ENCODE data around the gene IGLL5. TPM values are rescaled to one million over a fixed set of nuclear protein-coding genes. Genes with fewer than 3 reads are reported as not detected.

IGLL5 gene
- total RNA-seq, 4 donors from 2014 or later: 0.90 to 7.4 (median 2.7) TPM; not detected in 1

DNA sequence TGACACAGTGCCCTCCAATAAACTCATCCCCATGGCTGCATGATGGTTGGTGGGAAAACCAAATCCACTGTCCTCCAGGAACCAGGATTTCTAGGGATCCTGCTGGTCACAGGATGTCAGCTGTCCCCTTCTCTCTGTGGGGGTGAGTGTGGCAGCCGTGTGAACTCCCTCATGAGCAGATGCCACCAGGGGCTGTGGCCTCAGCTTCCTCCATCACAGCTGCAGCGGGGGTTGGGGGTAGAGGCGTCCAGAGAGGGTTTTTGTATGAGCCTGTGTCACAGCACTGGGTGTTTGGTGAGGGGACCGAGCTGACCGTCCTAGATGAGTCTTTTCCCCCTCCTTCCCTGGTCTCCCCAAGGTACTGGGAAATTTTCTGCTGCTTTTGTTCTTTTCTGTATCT is 26.4 kb downstream of the IGLL5 start:
- no peak for DNase-seq
- H3K9me3 ChIP-seq: no peaks in the 10 kb centered on the region

DNA sequence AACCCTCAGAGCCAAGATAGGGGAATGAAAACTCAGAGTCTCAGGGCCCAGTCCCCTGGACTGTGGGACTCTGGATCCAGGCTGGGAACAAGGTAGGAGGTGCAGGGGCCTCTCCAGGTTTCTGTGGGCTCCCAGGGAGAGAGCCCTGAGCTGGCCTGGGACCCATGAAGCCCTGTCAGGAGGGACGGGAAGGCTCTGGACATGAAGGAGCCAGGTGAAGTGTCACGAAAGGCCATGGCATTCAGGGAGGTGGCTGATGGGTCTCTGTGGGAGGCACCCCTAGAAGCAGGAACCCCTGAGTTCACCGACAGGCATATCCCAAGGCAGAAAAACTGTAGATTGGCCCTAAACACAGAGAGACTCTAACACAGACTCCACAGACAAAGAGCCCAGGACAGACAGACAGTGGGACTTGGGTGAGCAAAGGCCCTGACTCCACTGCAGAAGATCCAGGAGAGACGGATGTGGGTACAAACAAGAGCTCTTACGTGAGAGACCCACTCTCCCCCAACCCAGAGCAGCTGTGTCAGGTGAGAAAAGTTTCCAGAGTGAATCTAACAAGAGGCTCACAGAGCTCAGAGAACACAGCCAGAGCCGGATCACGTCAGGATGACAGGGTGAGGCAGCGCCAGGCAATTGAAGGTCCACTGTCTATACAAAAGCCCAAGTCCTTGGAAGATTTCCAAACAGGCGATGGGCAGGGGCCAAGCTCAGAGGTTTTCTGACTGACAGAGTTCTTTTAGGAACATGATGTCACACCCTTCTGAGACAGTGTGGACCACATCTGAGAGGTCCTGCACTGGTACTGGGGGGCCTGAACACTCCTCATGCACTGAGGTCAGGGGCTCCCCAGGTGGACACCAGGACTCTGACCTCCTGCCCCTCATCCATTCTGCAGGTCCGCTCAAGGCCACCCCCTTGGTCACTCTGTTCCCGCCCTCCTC is 27.4 kb downstream of the IGLL5 start:
- no peaks in the 10 kb centered on the region for H3K27me3 ChIP-seq
- no peak for TF ChIP-seq CTCF (IDR thresholded peaks at IDR 0.05)
- TF ChIP-seq POLR2A (IDR thresholded peaks at IDR 0.05): no peak
- intact Hi-C loops (cut with DNase I; ENCODE audit: low total_unique reads): no loop called here
- H3K9me3 ChIP-seq: no peaks in the 10 kb centered on the region
- no peaks in the 10 kb centered on the region for H3K4me1 ChIP-seq
- H3K4me3 ChIP-seq: no peak overlapping the region
- H3K36me3 ChIP-seq: no peaks in the 10 kb centered on the region
- DNase-seq: no peak
- no peak overlapping the region for H3K27ac ChIP-seq

More for the DNA sequence above, 26.4 kb downstream of the IGLL5 start:
- no peaks in the 10 kb centered on the region for H3K27me3 ChIP-seq
- intact Hi-C loops (cut with DNase I; ENCODE audit: low total_unique reads): no loop called here
- no peak overlapping the region for H3K27ac ChIP-seq
- H3K36me3 ChIP-seq: no peaks in the 10 kb centered on the region
- H3K4me1 ChIP-seq: no peaks in the 10 kb centered on the region
- no peak for TF ChIP-seq CTCF (IDR thresholded peaks at IDR 0.05)
- no peak for TF ChIP-seq POLR2A (IDR thresholded peaks at IDR 0.05)
- H3K4me3 ChIP-seq: no peak overlapping the region

- DNase-seq: no peak
- no peak overlapping the region for H3K27ac ChIP-seq
- intact Hi-C loops (cut with DNase I; ENCODE audit: low total_unique reads): no loop called here
- H3K4me1 ChIP-seq: no peaks in the 10 kb centered on the region
- H3K36me3 ChIP-seq: no peaks in the 10 kb centered on the region
- no peak overlapping the region for H3K4me3 ChIP-seq
- no peaks in the 10 kb centered on the region for H3K27me3 ChIP-seq
- TF ChIP-seq CTCF (IDR thresholded peaks at IDR 0.05): no peak
- TF ChIP-seq POLR2A (IDR thresholded peaks at IDR 0.05): no peak
- H3K9me3 ChIP-seq: no peaks in the 10 kb centered on the region
Observed at GRCh38 chr22:22915670-22916035, 28.0 kb downstream of the IGLL5 start.

GRCh38 chr22:22916215-22916951 is 28.8 kb downstream of the IGLL5 start:
- H3K36me3 ChIP-seq: no peaks in the 10 kb centered on the region
- no peaks in the 10 kb centered on the region for H3K9me3 ChIP-seq
- intact Hi-C loops (cut with DNase I; ENCODE audit: low total_unique reads): no loop called here
- H3K27ac ChIP-seq: no peak overlapping the region
- TF ChIP-seq POLR2A (IDR thresholded peaks at IDR 0.05): no peak
- no peak for TF ChIP-seq CTCF (IDR thresholded peaks at IDR 0.05)
- no peaks in the 10 kb centered on the region for H3K4me1 ChIP-seq
- no peaks in the 10 kb centered on the region for H3K27me3 ChIP-seq
- no peak overlapping the region for H3K4me3 ChIP-seq
- DNase-seq: no peak

- Histone ChIP-seq H3K27me3 (no peaks in the 10 kb centered on the region), H3K9me3 (no peaks in the 10 kb centered on the region), H3K4me3 (no peak overlapping the region), H3K36me3 (no peaks in the 10 kb centered on the region), H3K4me1 (no peaks in the 10 kb centered on the region), H3K27ac (no peak overlapping the region)
- TF ChIP-seq CTCF (IDR thresholded peaks at IDR 0.05): no peak
- TF ChIP-seq POLR2A (IDR thresholded peaks at IDR 0.05): no peak
- intact Hi-C loops (cut with DNase I; ENCODE audit: low total_unique reads): no loop called here
- DNase-seq: no peak
Observed at GRCh38 chr22:22916952-22917290, 29.3 kb downstream of the IGLL5 start.

Measured in uterus (tissue), 4 donors.